CD4-positive, alpha-beta T cell treated with Interleukin-21 for 1 hour (primary cell): ENCODE data around the gene IRX4.

Source experiments
- DNase-seq: peaks from one replicate; pipeline ENCODE4 v3.0.0-alpha.2; 2020

The IRX4 gene

GRCh38 chr5:1890296-1890695, 7.6 kb upstream of the IRX4 start:
- no peak for DNase-seq

DNA sequence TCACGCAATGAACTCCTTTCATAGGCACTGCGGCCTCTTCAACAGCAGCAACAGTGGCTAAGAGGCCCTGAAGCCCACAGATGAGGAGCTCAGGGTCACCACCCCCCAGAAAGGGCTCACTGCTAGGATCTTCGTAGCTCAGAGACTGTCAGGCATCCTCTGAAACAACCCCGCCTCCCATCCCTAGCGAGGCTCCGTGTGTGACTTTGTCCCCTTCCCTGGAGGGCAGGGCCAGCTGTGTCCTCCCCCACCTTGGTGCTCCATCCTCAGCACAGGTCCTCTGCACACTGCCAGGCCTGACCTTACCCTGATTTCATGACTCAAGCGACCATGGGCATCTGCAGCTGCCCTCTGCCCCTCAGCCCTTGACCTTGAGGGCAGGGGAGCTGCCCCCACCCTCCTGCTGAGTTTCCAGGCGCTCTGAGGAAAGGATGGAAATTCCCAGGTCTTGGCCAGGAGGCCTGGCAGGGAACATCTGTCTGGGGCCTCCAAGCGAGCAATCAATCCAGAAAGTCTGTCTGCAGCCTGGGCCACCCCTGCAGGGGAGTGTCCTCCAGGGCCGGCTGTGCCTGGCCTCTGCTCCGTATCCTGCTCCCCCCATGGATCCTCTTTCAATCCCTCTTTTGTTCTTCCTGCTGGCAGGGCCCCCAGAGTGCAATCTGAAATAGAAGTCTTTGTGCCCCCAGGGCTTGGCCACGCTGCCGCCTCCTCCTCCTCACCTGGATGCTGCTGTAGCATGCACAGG, 6.8 kb upstream of the IRX4 start:
- DNase-seq = no peak

- no peak for DNase-seq
Measured at GRCh38 chr5:1888541-1889251, 6.0 kb upstream of the IRX4 start.

- DNase-seq = no peak
Measured at GRCh38 chr5:1887588-1888360, 5.0 kb upstream of the IRX4 start.

DNA sequence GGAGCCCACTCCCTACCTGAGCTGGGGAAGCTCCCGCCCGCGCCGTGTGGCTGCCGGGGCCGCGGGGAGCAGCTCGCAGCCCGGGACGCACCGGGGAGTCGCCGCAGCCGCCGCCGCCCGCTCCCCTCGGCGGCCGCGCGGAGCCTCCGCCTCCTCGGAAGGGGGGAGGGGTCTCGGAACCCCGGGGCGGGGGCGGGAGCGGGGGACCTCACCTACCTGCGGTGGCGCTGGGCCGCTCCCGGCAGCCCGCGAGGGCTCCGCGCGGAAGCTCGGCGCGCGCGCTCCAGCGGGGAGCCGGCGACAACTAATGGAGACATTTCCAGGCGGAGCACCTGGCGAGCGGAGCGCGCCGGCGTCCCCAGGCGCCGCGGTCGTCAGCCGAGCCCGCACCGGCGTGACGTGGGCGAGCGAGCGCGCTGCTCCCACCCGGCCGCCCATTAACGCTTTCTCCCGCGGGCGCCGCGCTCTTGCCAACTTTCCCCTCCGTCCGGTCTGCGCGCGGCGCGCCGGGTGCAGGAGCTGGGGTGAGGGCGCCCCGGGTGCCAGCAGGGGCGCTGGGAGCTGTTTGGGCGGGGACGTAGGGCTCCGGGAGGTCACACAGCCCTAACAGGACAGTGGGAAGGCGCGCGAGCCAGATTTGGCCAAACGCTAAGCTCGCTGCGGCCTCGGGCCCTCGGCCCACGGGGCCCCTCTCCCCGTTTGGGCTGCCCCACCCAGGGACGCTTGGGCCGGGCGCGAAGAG, 4.3 kb upstream of the IRX4 start:
- DNase-seq = no peak

DNA sequence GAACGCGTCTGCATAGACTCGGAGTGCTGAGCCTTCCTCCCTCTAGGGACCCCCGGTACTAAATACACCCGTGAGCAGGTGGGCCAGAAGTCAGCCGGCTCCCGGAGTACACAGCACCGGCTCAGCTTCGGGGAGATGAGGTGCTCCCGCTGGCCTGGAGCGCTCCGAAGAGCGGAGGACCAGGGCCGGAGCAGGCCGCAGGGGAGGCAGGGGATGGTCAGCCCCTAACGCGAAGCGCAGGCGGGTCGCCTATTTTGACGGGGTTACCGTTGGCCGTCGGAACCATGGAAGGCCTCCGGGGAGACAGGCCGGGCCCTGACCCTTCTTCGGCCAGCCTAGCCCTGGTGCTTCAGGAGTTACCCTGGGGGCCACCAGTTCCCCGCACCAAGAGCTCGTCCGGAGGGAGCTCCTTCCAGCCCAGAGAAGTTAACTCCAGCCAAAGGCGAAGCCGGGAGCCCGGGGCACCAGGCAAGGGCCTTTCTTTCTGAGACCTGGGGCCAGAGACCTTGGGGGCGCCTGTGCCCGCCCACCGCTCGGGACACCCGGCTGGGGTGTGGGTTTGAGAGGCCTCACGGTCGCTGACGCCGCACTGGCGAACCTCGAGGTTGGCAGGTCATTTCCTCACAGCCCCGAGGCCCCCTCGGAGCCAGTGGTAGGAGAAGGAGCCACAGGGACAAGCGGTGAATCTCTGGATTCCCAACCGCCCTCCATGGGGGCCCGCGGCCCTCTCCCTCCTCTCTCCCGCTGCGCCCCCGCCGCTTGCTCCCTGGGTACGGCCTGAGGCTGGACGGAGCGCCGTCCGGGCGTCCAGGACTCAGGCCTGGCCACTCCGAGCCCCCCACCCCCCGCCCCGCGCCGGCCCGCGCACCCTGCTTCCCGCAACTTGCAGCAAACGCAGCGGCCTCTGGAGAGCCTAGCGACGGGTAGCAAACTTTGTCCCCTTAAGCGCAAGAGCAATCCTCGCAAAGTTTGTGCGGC, 3.4 kb upstream of the IRX4 start:
- DNase-seq = no peak

- DNase-seq = no peak
Measured at GRCh38 chr5:1885404-1885755, 2.7 kb upstream of the IRX4 start.

- DNase-seq = no peak
Measured at GRCh38 chr5:1884678-1885403, 2.1 kb upstream of the IRX4 start.

DNA sequence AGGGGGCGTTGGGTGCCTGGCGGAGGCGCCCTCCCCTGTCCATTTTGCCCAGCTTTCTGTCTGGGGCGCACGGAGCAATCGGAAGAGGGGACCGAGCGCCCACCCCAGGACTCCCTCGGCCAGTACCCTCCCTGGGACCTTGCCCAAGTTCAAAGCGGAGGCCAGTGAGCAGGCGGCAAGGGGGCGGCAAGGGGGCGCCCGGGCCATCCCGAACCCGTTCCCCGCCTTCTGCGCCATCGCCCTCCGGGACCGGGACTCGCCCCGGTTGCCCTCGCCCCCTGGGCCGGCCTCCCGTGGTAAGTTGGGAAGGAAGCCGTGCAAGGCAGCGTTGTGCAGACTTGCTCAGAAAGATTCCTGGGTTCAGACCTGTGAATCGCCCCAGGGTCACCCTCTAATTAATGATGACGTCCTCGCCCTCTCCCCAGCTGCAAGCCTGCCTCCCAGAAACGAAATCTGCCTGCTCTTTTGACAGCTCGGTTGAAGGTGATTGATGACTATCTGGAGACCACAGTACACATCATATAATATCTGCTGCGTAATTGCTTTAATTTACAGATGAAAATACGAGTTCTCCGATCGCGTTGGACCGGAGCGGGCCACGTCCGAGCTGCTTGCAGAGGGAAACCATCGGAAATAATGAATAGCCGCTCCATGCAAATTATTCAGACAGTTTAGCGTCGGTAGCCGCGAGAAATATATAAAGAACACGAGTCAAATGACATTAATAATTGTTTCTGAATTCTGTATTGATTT, 1.4 kb upstream of the IRX4 start:
- DNase-seq = no peak

DNA sequence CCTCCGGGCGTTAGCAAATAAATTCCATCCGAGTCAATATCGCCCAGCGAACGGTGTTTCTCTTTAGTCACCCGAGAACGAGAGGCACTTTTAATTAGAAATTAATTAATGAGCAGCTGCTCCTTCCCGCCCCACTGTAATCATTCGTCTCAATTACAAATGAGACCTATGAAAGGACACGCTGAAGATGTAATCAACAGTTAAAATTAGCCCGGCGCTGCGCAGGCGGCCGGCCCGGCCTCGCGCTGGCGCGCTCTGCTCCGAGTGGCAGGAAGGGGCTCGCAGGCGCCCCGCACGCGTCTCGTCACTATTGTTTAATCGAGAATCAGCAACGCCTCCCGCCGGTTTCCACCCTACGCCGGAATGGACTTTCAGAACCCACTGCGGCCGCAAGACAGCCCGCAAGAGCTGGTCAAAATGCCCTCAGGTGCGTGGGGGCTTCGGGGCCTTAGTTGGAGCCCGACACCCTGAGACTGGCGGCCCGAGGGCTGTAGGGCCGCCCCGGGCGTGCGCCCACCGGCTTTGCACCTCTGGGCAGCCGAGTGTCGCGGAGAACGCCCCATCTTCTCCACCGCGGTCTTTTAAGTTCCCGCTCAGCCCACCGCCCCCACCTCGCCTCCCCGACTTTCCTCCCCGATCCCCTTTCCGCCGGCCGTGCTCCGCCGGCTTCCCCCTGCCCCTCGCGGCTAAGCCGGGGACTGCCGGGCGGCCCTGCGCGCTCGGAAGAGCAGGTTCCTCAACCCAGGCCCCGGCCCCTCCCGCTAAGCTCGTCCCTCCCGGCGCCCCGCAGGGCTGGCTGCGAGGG, 597 bp upstream of the IRX4 start:
- no peak for DNase-seq

GRCh38 chr5:1881731-1882336, 891 bp downstream of the IRX4 start:
- DNase-seq = no peak

DNA sequence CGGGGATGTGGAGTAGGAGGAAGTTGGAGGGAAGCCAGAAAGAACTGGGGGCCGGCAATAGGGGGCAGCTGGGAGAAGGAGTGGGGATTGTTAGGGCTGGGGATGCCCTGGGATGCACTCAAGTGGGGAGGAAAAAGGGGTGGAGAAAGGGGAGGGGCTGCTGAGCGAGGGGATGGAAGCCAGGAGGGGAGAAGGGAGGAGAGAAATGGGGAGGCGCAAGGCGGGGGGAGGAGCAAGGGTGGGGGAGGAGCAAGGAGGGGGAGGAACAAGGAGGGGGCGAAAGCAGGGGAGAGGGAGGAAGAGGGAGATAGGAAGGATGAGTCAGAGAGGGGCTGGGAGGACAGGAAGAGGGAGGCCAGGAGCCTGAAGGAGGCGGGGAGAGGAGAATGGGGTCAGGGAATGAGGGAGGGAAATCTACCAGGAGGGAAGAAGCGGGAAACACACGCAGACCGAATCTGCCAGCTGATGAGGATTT, 1.6 kb downstream of the IRX4 start:
- no peak for DNase-seq

GRCh38 chr5:1880377-1881025, 2.2 kb downstream of the IRX4 start:
- no peak for DNase-seq

- DNase-seq = no peak
Measured at GRCh38 chr5:1879292-1880263, 3.1 kb downstream of the IRX4 start.

- no peak for DNase-seq
Measured at GRCh38 chr5:1878050-1878849, 4.5 kb downstream of the IRX4 start.
